Measurements from ENCODE around the gene CEP164.

The CEP164 gene

GRCh38 chr11:117424781-117425180 is 97.1 kb downstream of the CEP164 start:
- no peak for DNase-seq

- no peak for DNase-seq
Observed at GRCh38 chr11:117425679-117426296, 98.1 kb downstream of the CEP164 start.

- DNase-seq: peak; percentile 62 to 70
Observed at GRCh38 chr11:117426297-117426685, 98.6 kb downstream of the CEP164 start.

GRCh38 chr11:117426941-117427340 is 99.3 kb downstream of the CEP164 start:
- no peak for DNase-seq

- DNase-seq: no peak
Observed at GRCh38 chr11:117427356-117427874, 99.8 kb downstream of the CEP164 start.

GRCh38 chr11:117428186-117428855 is 100.7 kb downstream of the CEP164 start:
- no peak for DNase-seq

- no peak for DNase-seq
Observed at GRCh38 chr11:117428856-117429229, 101.2 kb downstream of the CEP164 start.

- no peak for DNase-seq
Observed at GRCh38 chr11:117430293-117430955, 102.8 kb downstream of the CEP164 start.

- DNase-seq: no peak
Observed at GRCh38 chr11:117431436-117431835, 103.8 kb downstream of the CEP164 start.

GRCh38 chr11:117433717-117434116 is 106.1 kb downstream of the CEP164 start:
- no peak for DNase-seq

GRCh38 chr11:117434481-117434880 is 106.8 kb downstream of the CEP164 start:
- no peak for DNase-seq

GRCh38 chr11:117435326-117435725 is 107.7 kb downstream of the CEP164 start:
- DNase-seq: no peak

GRCh38 chr11:117437041-117437790 is 109.6 kb downstream of the CEP164 start:
- no peak for DNase-seq

- DNase-seq: no peak
Observed at GRCh38 chr11:117437791-117438130, 110.1 kb downstream of the CEP164 start.

- DNase-seq: no peak
Observed at GRCh38 chr11:117438371-117439000, 110.8 kb downstream of the CEP164 start.

GRCh38 chr11:117439256-117439655 is 111.6 kb downstream of the CEP164 start:
- no peak for DNase-seq

GRCh38 chr11:117440258-117440657 is 112.6 kb downstream of the CEP164 start:
- no peak for DNase-seq

GRCh38 chr11:117441146-117441975 is 113.7 kb downstream of the CEP164 start:
- no peak for DNase-seq

GRCh38 chr11:117442049-117442868 is 114.6 kb downstream of the CEP164 start:
- DNase-seq: no peak

- no peak for DNase-seq
Observed at GRCh38 chr11:117442869-117443239, 115.2 kb downstream of the CEP164 start.

Measured in SHP77 (cell line).